ENCODE measurements around the gene C3orf70. TPM values are rescaled to one million over a fixed set of nuclear protein-coding genes. Genes with fewer than 3 reads are reported as not detected.
A peak's percentile ranks its signal among the peaks of the same experiment; 100 is the strongest.

The C3orf70 gene
- total RNA-seq, 1 experiment from 2014 or later = 0.12 TPM

GRCh38 chr3:185076219-185076618 lies 76.6 kb downstream of the C3orf70 start:
- no peak for DNase-seq
- Mint-ChIP-seq H3K9me3 (ENCODE audit: low read depth, unreplicated experiment) (no peaks in the 10 kb centered on the region), H3K27me3 (ENCODE audit: unreplicated experiment) (peaks cover 51% of the 10 kb centered on the region), H3K4me1 (ENCODE audit: low read depth, unreplicated experiment) (no peaks in the 10 kb centered on the region), H3K27ac (ENCODE audit: unreplicated experiment) (no peak overlapping the region), H3K36me3 (ENCODE audit: insufficient read depth, unreplicated experiment) (no peaks in the 10 kb centered on the region), H3K4me3 (ENCODE audit: low read depth, unreplicated experiment) (no peak overlapping the region)
- no TSS peak for BruUV-seq (replicated peaks)
- CTCF ChIA-PET = interaction anchor here (0.5 to 0.6 kb wide), 3 partner anchors 30 to 1059 kb away, joined by 4 to 5 read pairs (median 5); partner anchors contain the start of gene ABCC5
- TF ChIP-seq CTCF (IDR thresholded peaks at IDR 0.05; ENCODE audit: unreplicated experiment) = no peak
- intact Hi-C loops (cut with micrococcal nuclease; ENCODE audit: unreplicated experiment) = no loop called here

GRCh38 chr3:185075547-185075946 lies 77.3 kb downstream of the C3orf70 start:
- H3K27ac Mint-ChIP-seq (ENCODE audit: unreplicated experiment) = no peak overlapping the region
- DNase-seq = no peak
- TF ChIP-seq CTCF (IDR thresholded peaks at IDR 0.05; ENCODE audit: unreplicated experiment) = no peak
- CTCF ChIA-PET = interaction anchor here (0.6 kb wide), 1 partner anchor 1058 kb away, joined by 5 read pairs; the partner anchor contains the start of gene ABCC5
- no peaks in the 10 kb centered on the region for H3K36me3 Mint-ChIP-seq (ENCODE audit: insufficient read depth, unreplicated experiment)
- peaks cover 51% of the 10 kb centered on the region for H3K27me3 Mint-ChIP-seq (ENCODE audit: unreplicated experiment)
- BruUV-seq (replicated peaks) = no TSS peak
- H3K4me1 Mint-ChIP-seq (ENCODE audit: low read depth, unreplicated experiment) = no peaks in the 10 kb centered on the region
- intact Hi-C loops (cut with micrococcal nuclease; ENCODE audit: unreplicated experiment) = no loop called here
- H3K4me3 Mint-ChIP-seq (ENCODE audit: low read depth, unreplicated experiment) = no peak overlapping the region
- no peaks in the 10 kb centered on the region for H3K9me3 Mint-ChIP-seq (ENCODE audit: low read depth, unreplicated experiment)

- Mint-ChIP-seq H3K36me3 (ENCODE audit: insufficient read depth, unreplicated experiment) (no peaks in the 10 kb centered on the region), H3K27me3 (ENCODE audit: unreplicated experiment) (peaks cover 41% of the 10 kb centered on the region), H3K4me3 (ENCODE audit: low read depth, unreplicated experiment) (no peak overlapping the region), H3K9me3 (ENCODE audit: low read depth, unreplicated experiment) (no peaks in the 10 kb centered on the region), H3K27ac (ENCODE audit: unreplicated experiment) (no peak overlapping the region), H3K4me1 (ENCODE audit: low read depth, unreplicated experiment) (no peaks in the 10 kb centered on the region)
- BruUV-seq (replicated peaks) = no TSS peak
- DNase-seq = no peak
- no peak for TF ChIP-seq CTCF (IDR thresholded peaks at IDR 0.05; ENCODE audit: unreplicated experiment)
- intact Hi-C loops (cut with micrococcal nuclease; ENCODE audit: unreplicated experiment) = no loop called here
- CTCF ChIA-PET = interaction anchor here (0.6 to 2.3 kb wide), 3 partner anchors 9 to 105 kb away, joined by 3 to 7 read pairs (median 5); no protein-coding TSS in a partner anchor
These were observed 81.5 kb downstream of the C3orf70 start for GRCh38 chr3:185071287-185071800.

- intact Hi-C loops (cut with micrococcal nuclease; ENCODE audit: unreplicated experiment) = no loop called here
- CTCF ChIA-PET = interaction anchor here (0.5 to 2.3 kb wide), 3 partner anchors 8 to 1384 kb away, joined by 4 to 7 read pairs (median 5); no protein-coding TSS in a partner anchor
- Mint-ChIP-seq H3K9me3 (ENCODE audit: low read depth, unreplicated experiment) (no peaks in the 10 kb centered on the region), H3K4me1 (ENCODE audit: low read depth, unreplicated experiment) (no peaks in the 10 kb centered on the region), H3K4me3 (ENCODE audit: low read depth, unreplicated experiment) (no peak overlapping the region), H3K27me3 (ENCODE audit: unreplicated experiment) (peaks cover 38% of the 10 kb centered on the region), H3K27ac (ENCODE audit: unreplicated experiment) (no peak overlapping the region), H3K36me3 (ENCODE audit: insufficient read depth, unreplicated experiment) (peaks cover 3% of the 10 kb centered on the region)
- DNase-seq = peak; percentile 45
- no TSS peak for BruUV-seq (replicated peaks)
- no peak for TF ChIP-seq CTCF (IDR thresholded peaks at IDR 0.05; ENCODE audit: unreplicated experiment)
These were observed 82.2 kb downstream of the C3orf70 start for GRCh38 chr3:185070491-185071286.
